Body of pancreas (tissue), 4 donors: ENCODE measurements around the gene SLC38A3.

Source experiments
- POLR2A ChIP-seq, 3 donors: fragments of 450-650 bp; IDR thresholded peaks; one replicate each; pipeline ENCODE4 v1.6.1; 2016; ENCODE audit warnings: antibody characterized with exemption in 3 of 3, mild to moderate bottlenecking in 2 of 3
- TF ChIP-seq, protein P1 (sequence below), 7 experiments: fragments of 450-650 bp in 4 of 7; fragments of 200-600 bp in 3 of 7; sonication (generic) in 3 of 7; IDR thresholded peaks; one replicate each; pipeline ENCODE4 v1.5.1; 2016 to 2019; ENCODE audit warnings: antibody characterized with exemption in 7 of 7

DNA sequence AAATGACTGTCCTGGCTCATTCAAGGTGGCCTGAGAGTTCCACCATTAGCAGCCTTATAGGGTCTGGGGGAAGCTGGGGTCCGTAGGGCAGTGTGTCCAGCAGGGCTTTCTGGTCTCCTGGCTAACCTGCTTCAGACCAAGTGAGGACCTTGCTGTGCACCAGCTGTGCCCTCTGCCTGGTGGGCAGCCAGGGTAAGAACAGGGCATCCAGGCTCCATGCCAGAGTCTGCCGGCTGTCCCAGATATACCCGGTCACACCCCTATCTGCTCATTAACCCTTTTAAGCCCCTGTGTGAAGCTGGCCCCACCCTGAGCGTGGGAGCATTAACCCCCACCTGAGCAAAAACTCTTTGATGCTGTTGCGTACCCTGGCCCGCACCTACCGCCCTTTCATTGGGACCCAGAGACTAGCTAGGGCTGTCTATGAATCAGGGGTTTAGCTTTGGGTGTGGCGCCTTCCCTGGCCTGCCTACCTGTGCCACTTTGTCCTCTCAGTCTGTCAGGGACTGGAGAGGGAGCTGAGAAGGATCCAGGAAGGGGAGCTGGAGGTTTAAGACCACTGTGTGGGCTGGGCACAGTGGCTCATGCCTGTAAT, 32.3 kb upstream of the SLC38A3 start:
- TF ChIP-seq, protein P1, sequence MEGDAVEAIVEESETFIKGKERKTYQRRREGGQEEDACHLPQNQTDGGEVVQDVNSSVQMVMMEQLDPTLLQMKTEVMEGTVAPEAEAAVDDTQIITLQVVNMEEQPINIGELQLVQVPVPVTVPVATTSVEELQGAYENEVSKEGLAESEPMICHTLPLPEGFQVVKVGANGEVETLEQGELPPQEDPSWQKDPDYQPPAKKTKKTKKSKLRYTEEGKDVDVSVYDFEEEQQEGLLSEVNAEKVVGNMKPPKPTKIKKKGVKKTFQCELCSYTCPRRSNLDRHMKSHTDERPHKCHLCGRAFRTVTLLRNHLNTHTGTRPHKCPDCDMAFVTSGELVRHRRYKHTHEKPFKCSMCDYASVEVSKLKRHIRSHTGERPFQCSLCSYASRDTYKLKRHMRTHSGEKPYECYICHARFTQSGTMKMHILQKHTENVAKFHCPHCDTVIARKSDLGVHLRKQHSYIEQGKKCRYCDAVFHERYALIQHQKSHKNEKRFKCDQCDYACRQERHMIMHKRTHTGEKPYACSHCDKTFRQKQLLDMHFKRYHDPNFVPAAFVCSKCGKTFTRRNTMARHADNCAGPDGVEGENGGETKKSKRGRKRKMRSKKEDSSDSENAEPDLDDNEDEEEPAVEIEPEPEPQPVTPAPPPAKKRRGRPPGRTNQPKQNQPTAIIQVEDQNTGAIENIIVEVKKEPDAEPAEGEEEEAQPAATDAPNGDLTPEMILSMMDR (IDR thresholded peaks at IDR 0.05), result no peak
- no peak for TF ChIP-seq POLR2A (IDR thresholded peaks at IDR 0.05)
